ENCODE data around the gene TGFB1I1.
A peak's percentile ranks its signal among the peaks of the same experiment; 100 is the strongest.

TGFB1I1 gene

DNA sequence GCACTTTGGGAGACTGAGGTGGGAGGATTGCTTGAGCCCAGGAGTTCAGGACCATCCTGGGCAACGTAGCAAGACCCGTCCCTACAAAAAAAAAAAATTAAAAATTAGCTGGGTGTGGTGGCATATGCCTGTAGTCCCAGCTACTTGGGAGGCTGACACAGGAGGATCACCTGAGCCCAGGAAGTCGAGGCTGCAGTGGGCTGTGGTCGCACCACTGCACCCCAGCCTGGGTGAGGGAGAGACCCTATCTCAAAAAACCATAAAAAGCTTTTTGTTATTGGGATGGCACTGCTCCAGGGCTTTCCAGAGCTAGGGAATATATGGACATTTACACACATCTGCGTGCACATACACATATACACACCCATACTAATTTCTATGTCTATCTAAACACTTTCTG is 20.8 kb upstream of the TGFB1I1 start:
- H3K27me3 ChIP-seq, result no peaks in the 10 kb centered on the region
- H3K4me1 ChIP-seq, result peaks cover 14% of the 10 kb centered on the region
- H3K36me3 ChIP-seq, result no peaks in the 10 kb centered on the region
- H3K4me3 ChIP-seq (ENCODE audit: low read depth, low read length), result no peak overlapping the region
- TF ChIP-seq, protein P1, sequence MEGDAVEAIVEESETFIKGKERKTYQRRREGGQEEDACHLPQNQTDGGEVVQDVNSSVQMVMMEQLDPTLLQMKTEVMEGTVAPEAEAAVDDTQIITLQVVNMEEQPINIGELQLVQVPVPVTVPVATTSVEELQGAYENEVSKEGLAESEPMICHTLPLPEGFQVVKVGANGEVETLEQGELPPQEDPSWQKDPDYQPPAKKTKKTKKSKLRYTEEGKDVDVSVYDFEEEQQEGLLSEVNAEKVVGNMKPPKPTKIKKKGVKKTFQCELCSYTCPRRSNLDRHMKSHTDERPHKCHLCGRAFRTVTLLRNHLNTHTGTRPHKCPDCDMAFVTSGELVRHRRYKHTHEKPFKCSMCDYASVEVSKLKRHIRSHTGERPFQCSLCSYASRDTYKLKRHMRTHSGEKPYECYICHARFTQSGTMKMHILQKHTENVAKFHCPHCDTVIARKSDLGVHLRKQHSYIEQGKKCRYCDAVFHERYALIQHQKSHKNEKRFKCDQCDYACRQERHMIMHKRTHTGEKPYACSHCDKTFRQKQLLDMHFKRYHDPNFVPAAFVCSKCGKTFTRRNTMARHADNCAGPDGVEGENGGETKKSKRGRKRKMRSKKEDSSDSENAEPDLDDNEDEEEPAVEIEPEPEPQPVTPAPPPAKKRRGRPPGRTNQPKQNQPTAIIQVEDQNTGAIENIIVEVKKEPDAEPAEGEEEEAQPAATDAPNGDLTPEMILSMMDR (IDR thresholded peaks at IDR 0.05; ENCODE audit: low read depth, low read length), result no peak
- DNase-seq, result no peak
- H3K9me3 ChIP-seq, result no peaks in the 10 kb centered on the region

DNA sequence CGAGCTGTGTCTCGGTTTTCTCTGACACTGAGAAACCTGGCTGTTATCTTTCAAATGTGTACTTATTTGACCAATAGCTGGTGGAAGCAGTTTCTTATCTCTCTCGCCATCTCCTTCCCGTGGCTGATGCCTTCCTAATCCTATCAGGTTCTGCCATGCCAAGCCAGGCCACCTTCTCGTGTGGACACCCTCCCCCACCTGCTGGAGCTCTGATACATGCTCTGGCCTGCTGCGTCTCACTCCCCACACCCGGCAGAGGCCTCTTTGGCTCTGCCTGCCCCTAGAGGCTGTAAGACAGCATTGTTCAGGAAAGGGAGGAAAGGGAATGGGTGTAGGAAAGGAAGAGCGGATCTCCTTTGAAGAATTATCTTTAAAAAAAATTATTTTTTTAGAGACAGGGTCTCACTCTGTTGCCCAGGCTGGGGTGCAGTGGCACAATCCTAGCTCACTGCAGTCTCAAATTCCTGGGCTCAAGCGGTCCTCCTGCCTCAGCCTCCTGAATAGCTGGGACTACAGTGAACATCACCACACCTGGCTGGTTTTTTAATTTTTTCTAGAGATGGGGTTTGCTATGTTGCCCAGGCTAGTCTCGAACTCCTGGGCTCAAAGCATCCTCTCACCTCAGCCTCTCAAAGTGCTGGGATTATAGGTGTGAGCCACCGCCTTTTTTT is 20.1 kb upstream of the TGFB1I1 start:
- Histone ChIP-seq H3K4me3 (ENCODE audit: low read depth, low read length) (no peak overlapping the region), H3K36me3 (no peaks in the 10 kb centered on the region), H3K4me1 (peaks cover 14% of the 10 kb centered on the region), H3K27me3 (no peaks in the 10 kb centered on the region), H3K9me3 (no peaks in the 10 kb centered on the region)
- peak; percentile 78 for DNase-seq
- TF ChIP-seq, protein P1 (IDR thresholded peaks at IDR 0.05; ENCODE audit: low read depth, low read length), result peak; percentile 73

DNA sequence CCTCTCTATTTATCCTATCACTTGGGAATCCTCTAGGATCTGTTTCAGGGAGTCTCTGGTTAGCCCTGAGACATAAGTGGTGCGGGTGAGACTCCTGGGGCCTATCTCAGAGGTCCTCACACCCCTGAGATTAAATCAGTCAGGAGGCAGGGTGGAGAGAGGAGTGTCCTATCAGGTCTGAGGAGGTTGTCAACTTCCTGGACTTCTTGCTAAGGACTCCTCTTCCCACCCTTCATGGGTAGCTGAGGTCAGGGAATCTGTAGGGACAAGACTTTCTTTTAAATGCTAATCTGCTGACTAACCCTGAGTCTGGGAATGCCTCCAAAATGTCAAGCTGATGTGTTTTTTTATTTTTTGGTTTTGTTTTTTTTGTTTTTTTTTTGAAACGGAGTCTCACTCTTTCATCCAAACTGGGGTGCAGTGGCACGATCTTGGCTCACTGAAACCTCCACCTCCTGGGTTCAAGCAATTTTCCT is 19.3 kb upstream of the TGFB1I1 start:
- Histone ChIP-seq H3K36me3 (no peaks in the 10 kb centered on the region), H3K4me3 (ENCODE audit: low read depth, low read length) (no peak overlapping the region)

DNA sequence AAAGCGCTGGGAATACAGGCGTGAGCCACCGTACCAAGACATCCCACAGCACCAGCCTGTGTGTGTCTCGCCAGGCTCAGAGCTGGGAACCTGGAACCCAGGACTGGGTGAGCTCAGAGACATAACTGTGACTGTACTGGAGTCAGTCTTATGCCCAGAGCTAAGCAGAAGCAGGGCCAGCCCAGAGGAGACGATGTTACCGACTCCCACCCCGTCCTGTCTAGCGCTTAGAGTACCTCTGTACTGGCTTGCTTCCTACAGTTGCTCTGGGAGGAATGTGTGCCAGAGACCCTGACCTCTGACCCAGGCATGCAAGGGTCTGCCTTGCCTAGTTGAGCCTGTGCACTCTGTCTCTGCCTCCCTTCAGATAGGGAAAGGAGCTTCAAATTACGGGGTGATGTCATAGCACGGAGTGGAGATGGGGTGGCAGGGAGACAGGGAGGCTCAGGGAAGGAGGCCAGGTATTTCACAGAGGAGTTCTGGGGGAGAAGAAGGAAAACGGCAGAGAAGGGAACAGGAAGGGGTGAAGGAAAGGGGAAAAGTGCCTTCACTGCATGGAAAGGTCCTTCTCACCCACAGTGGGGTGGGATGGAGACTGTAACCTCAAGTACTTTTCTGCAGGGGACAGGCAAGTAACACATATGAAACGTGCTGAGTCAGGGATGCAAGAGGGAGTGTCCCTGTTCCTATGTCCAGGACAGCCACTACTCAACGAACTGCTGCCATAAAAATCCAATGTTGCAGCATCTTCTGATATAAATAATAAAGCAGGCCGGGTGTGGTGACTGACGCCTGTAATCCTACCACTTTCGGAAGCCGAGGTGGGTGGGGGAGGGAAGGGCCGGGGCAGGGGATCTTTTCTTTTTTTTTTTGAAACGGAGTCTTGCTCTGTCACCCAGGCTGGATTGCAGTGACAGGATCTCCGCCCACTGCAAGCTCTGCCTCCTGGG is 18.4 kb upstream of the TGFB1I1 start:
- TF ChIP-seq, protein P1 (IDR thresholded peaks at IDR 0.05; ENCODE audit: low read depth, low read length), result no peak
- no peaks in the 10 kb centered on the region for H3K27me3 ChIP-seq
- H3K4me3 ChIP-seq (ENCODE audit: low read depth, low read length), result no peak overlapping the region
- peaks cover 14% of the 10 kb centered on the region for H3K4me1 ChIP-seq
- no peak for DNase-seq
- no peaks in the 10 kb centered on the region for H3K9me3 ChIP-seq
- H3K36me3 ChIP-seq, result no peaks in the 10 kb centered on the region

More for the DNA sequence above, 19.3 kb upstream of the TGFB1I1 start:
- H3K4me1 ChIP-seq, result peaks cover 14% of the 10 kb centered on the region
- no peaks in the 10 kb centered on the region for H3K9me3 ChIP-seq
- TF ChIP-seq, protein P1 (IDR thresholded peaks at IDR 0.05; ENCODE audit: low read depth, low read length), result no peak
- DNase-seq, result no peak
- H3K27me3 ChIP-seq, result no peaks in the 10 kb centered on the region

DNA sequence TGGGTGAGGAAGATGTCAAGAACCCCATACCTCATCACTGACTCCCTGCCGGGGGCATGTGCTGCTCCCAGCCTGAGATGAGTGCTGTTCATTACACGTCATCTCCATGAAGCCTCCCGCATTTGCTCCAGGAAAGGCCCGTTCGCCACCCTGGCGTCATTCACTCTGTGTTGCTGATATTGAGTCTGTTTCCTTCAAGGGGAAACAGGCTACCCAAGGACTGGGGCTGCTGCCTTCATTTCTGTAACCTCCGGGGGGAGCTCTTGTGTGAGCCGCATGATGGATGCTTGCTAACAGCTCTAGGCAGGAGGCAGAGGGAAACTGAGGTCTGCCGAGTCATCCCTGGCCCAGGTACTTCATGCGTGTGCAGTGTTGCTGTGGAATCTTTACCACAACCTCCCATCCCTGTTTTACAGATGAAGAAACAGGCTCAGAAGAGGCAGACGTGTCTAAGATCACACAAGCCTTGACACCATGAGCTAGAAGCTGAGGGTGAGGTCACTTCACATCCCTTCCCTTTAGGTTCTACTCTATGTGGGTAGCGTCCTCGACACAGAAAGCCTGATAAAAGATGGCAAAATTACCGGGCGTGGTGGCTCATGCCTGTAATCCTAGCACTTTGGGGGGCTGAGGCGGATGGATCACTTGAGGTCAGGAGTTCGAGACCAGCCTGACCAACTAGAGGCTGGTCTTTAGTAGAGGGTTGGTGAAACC is 16.2 kb upstream of the TGFB1I1 start:
- peaks cover 14% of the 10 kb centered on the region for H3K4me1 ChIP-seq
- DNase-seq, result peak; percentile 53
- no peaks in the 10 kb centered on the region for H3K27me3 ChIP-seq
- H3K36me3 ChIP-seq, result no peaks in the 10 kb centered on the region
- peak overlapping the region; percentile 27; the same call in 1 of the 2 replicates for H3K4me3 ChIP-seq (ENCODE audit: low read depth, low read length)
- no peaks in the 10 kb centered on the region for H3K9me3 ChIP-seq
- TF ChIP-seq, protein P1 (IDR thresholded peaks at IDR 0.05; ENCODE audit: low read depth, low read length), result peak; percentile 57
